GM23248 (cell line): ENCODE results near the gene TOMM22.

ENCODE experiments used
- EZH2 ChIP-seq: fragments of 200-600 bp; sonication (generic); IDR thresholded peaks from 2 replicates; pipeline ENCODE4 v1.6.1; 2018; ENCODE audit warnings: antibody characterized with exemption, mild to moderate bottlenecking; ENCODE audit not compliant: insufficient read depth, poor library complexity, severe bottlenecking
- EZH2phosphoT487 ChIP-seq: fragments of 200-600 bp; sonication (generic); IDR thresholded peaks from 2 replicates; pipeline ENCODE4 v1.6.1; 2018; ENCODE audit warnings: antibody characterized with exemption, moderate library complexity, mild to moderate bottlenecking, low read depth; ENCODE audit not compliant: insufficient read depth

- TF ChIP-seq EZH2 (no peak), EZH2phosphoT487 (no peak)
These were observed 23.0 kb downstream of the TOMM22 start for GRCh38 chr22:38704654-38705234.
